ENCODE data around the gene ARHGAP21. TPM values are rescaled to one million over a fixed set of nuclear protein-coding genes. Genes with fewer than 3 reads are reported as not detected.
"Not testable (repeated sequence)": the region's sequence is repeated elsewhere in the genome, so short reads cannot be mapped to it uniquely, and the experiment has no call there.

Gene ARHGAP21
- polyA plus RNA-seq, 2 of the 4 experiments (the other 2 are of a cell fraction): 30.5 to 84.4 TPM

DNA sequence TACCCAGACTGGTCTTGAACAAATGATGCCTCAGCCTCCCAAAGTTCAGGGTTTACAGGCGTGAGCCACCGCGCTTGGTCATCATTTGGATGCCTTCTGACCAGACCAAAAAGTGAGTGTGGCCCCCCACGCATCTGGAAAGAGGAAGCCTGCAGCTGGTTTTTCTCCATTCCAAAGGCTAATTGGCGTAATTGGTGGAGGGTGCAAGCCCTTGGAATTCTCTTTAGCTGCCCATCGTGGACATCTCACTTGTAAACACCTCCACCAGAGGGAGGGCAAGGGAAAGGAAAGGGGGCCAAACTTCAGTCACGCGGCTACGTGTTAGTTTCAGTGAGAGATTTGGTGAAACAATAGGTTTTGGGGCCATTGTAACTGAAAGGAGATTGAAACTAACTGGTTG lies 4.1 kb upstream of the ARHGAP21 start:
- ChIA-PET POLR2A (interaction anchor here (0.5 kb wide), 1 partner anchor 118 kb away, joined by 8 read pairs; no protein-coding TSS in a partner anchor), CTCF (interaction anchor here (1.0 to 1.8 kb wide), 7 partner anchors 10 to 353 kb away, joined by 3 to 6 read pairs (median 3); no protein-coding TSS in a partner anchor)
- ATAC-seq: no peak
- peak in 1 of 2 experiments; percentile 37 for DNase-seq (ENCODE audit: low read depth in 1 of 2, low spot score in 1 of 2)
- Histone ChIP-seq H3K9me3 (no peaks in the 10 kb centered on the region), H3K4me1 (0 out of 3 replicates have a peak, but pooled peaks cover 8% of the 10 kb centered on the region), H3K4me3 (no peak overlapping the region), H3K4me2 (no peak overlapping the region), H3K27ac (peak overlapping the region in 1 of 2 experiments; percentile 22; a peak in 1 of 6 replicates)
- WGBS (ENCODE audit: missing lambda C conversion rate): 78% methylated on average over 9 of the region's 9 CpGs
- no peak for FAIRE-seq
- TF ChIP-seq FOSB (CRISPR knock-in tag; IDR thresholded peaks at IDR 0.05) (no peak), CHD4 (IDR thresholded peaks at IDR 0.05; ENCODE audit: borderline replicate concordance) (no peak), ZC3H11A (IDR thresholded peaks at IDR 0.05) (no peak), ESRRA (IDR thresholded peaks at IDR 0.05; ENCODE audit: borderline replicate concordance, low read length) (no peak), KDM5A (IDR thresholded peaks at IDR 0.05) (no peak), SMC3 (IDR thresholded peaks at IDR 0.05) (peak; percentile 50), RAD21 (conservative IDR thresholded peaks at IDR 0.05 in 1 of 2, IDR thresholded peaks at IDR 0.05 in 1 of 2) (peak; percentile 53 to 70), RFX5 (IDR thresholded peaks at IDR 0.05) (no peak), ZSCAN20 (CRISPR knock-in tag; IDR thresholded peaks at IDR 0.05) (no peak), ZFP36 (IDR thresholded peaks at IDR 0.05; ENCODE audit: borderline replicate concordance, partially characterized antibody) (no peak), CHD2 (IDR thresholded peaks at IDR 0.05; ENCODE audit: low read length, partially characterized antibody) (no peak), HDAC2 (IDR thresholded peaks at IDR 0.05) (no peak), MAFK (IDR thresholded peaks at IDR 0.05; ENCODE audit: partially characterized antibody) (no peak), ZNF302 (CRISPR knock-in tag; IDR thresholded peaks at IDR 0.05) (no peak), RARB (CRISPR knock-in tag; IDR thresholded peaks at IDR 0.05) (no peak)
- TF ChIP-seq, protein P1, sequence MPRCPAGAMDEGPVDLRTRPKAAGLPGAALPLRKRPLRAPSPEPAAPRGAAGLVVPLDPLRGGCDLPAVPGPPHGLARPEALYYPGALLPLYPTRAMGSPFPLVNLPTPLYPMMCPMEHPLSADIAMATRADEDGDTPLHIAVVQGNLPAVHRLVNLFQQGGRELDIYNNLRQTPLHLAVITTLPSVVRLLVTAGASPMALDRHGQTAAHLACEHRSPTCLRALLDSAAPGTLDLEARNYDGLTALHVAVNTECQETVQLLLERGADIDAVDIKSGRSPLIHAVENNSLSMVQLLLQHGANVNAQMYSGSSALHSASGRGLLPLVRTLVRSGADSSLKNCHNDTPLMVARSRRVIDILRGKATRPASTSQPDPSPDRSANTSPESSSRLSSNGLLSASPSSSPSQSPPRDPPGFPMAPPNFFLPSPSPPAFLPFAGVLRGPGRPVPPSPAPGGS (IDR thresholded peaks at IDR 0.05): no peak
- TF ChIP-seq, protein P2, sequence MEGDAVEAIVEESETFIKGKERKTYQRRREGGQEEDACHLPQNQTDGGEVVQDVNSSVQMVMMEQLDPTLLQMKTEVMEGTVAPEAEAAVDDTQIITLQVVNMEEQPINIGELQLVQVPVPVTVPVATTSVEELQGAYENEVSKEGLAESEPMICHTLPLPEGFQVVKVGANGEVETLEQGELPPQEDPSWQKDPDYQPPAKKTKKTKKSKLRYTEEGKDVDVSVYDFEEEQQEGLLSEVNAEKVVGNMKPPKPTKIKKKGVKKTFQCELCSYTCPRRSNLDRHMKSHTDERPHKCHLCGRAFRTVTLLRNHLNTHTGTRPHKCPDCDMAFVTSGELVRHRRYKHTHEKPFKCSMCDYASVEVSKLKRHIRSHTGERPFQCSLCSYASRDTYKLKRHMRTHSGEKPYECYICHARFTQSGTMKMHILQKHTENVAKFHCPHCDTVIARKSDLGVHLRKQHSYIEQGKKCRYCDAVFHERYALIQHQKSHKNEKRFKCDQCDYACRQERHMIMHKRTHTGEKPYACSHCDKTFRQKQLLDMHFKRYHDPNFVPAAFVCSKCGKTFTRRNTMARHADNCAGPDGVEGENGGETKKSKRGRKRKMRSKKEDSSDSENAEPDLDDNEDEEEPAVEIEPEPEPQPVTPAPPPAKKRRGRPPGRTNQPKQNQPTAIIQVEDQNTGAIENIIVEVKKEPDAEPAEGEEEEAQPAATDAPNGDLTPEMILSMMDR (IDR thresholded peaks at IDR 0.05): peak; percentile 23; the same call in 2 of the 3 replicates

DNA sequence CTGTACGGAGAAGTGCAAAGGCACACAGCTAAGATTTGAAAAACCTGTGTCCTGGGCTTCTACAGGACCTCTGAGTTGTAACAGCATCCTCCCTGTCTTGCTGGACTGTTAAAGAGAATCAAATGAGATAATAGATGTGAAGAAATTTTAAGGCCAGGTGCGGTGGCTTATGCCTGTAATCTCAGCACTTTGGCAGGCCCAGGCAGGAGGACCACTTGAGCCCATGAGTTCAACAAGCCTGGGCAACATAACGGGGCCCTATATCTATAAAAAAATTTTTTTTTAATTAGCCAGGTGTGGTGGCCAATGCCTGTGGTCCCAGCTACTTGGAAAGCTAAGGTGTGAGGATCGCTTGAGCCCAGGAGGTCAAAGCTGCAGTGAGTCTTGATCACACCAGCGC lies 2.9 kb upstream of the ARHGAP21 start:
- no peak overlapping the region for H3K27ac ChIP-seq
- FAIRE-seq: no peak
- no peak overlapping the region for H3K4me2 ChIP-seq
- ChIA-PET POLR2A (no interaction called here), CTCF (interaction anchor here (0.7 to 2.3 kb wide), 6 partner anchors 11 to 354 kb away, joined by 3 to 12 read pairs (median 4); no protein-coding TSS in a partner anchor)
- no peak overlapping the region for H3K4me3 ChIP-seq
- no peak for ATAC-seq
- no peaks in the 10 kb centered on the region for H3K9me3 ChIP-seq
- 88% methylated on average over 5 of the region's 5 CpGs for WGBS (ENCODE audit: missing lambda C conversion rate)
- DNase-seq (ENCODE audit: low read depth in 1 of 2, low spot score in 1 of 2): no peak
- H3K4me1 ChIP-seq: 0 out of 3 replicates have a peak, but pooled peaks cover 5% of the 10 kb centered on the region
- TF ChIP-seq EHMT2 (IDR thresholded peaks at IDR 0.05; ENCODE audit: low read depth): no peak
- no peak for TF ChIP-seq SMC3 (IDR thresholded peaks at IDR 0.05)
- TF ChIP-seq RAD21 (conservative IDR thresholded peaks at IDR 0.05 in 1 of 2, IDR thresholded peaks at IDR 0.05 in 1 of 2): no peak
- no peak for TF ChIP-seq MYC (IDR thresholded peaks at IDR 0.05; ENCODE audit: borderline replicate concordance, low read length)
- TF ChIP-seq, protein P3, sequence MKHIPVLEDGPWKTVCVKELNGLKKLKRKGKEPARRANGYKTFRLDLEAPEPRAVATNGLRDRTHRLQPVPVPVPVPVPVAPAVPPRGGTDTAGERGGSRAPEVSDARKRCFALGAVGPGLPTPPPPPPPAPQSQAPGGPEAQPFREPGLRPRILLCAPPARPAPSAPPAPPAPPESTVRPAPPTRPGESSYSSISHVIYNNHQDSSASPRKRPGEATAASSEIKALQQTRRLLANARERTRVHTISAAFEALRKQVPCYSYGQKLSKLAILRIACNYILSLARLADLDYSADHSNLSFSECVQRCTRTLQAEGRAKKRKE (CRISPR knock-in tag; IDR thresholded peaks at IDR 0.05; ENCODE audit: low read depth): no peak
- TF ChIP-seq NPAS2 (CRISPR knock-in tag; IDR thresholded peaks at IDR 0.05; ENCODE audit: borderline replicate concordance): no peak
- no peak for TF ChIP-seq KDM5A (IDR thresholded peaks at IDR 0.05)
- no peak for TF ChIP-seq HDAC2 (IDR thresholded peaks at IDR 0.05)
- no peak for TF ChIP-seq FOXS1 (CRISPR knock-in tag; IDR thresholded peaks at IDR 0.05)
- no peak for TF ChIP-seq EHF (CRISPR knock-in tag; IDR thresholded peaks at IDR 0.05)
- no peak for TF ChIP-seq RARB (CRISPR knock-in tag; IDR thresholded peaks at IDR 0.05)
- TF ChIP-seq, protein P4, sequence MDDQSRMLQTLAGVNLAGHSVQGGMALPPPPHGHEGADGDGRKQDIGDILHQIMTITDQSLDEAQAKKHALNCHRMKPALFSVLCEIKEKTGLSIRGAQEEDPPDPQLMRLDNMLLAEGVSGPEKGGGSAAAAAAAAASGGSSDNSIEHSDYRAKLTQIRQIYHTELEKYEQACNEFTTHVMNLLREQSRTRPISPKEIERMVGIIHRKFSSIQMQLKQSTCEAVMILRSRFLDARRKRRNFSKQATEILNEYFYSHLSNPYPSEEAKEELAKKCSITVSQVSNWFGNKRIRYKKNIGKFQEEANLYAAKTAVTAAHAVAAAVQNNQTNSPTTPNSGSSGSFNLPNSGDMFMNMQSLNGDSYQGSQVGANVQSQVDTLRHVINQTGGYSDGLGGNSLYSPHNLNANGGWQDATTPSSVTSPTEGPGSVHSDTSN (IDR thresholded peaks at IDR 0.05): no peak
- no peak for TF ChIP-seq CBX2 (IDR thresholded peaks at IDR 0.05; ENCODE audit: borderline replicate concordance, low read depth)
- no peak for TF ChIP-seq POLR2A (IDR thresholded peaks at IDR 0.05; ENCODE audit: low read length)
- no peak for TF ChIP-seq JUN (IDR thresholded peaks at IDR 0.05)
- TF ChIP-seq, protein P1 (IDR thresholded peaks at IDR 0.05): no peak
- no peak for TF ChIP-seq ESRRA (IDR thresholded peaks at IDR 0.05; ENCODE audit: borderline replicate concordance, low read length)

DNA sequence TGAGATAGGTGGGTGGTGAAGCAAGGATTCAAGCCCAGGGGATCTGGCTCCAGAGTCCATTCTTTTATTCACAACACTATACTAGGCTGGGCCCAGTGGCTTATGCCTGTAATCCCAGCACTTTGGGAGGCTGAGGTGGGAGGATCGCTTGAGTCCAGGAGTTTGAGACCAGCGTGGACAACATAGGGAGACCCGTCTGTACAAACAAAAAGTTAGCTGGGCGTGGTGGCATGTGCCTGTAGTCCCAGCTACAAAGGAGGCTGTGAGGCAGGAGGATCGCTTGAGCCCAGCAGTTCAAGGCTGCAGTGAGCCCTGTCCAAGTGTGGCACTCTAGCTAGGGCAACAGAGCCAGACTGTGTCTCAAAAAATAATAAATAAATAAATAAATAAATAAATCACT lies 2.3 kb upstream of the ARHGAP21 start:
- WGBS (ENCODE audit: missing lambda C conversion rate): 89% methylated on average over 5 of the region's 5 CpGs
- ChIA-PET CTCF (interaction anchor here (0.6 to 2.3 kb wide), 6 partner anchors 83 to 437 kb away, joined by 3 to 12 read pairs (median 4); no protein-coding TSS in a partner anchor), POLR2A (interaction anchor here (1.8 kb wide), 1 partner anchor 123 kb away, joined by 5 read pairs; no protein-coding TSS in a partner anchor)
- H3K4me1 ChIP-seq; DNase-seq (ENCODE audit: low read depth in 1 of 2, low spot score in 1 of 2); ATAC-seq; H3K4me2 ChIP-seq; H3K27ac ChIP-seq; H3K4me3 ChIP-seq; FAIRE-seq; H3K9me3 ChIP-seq: not testable (repeated sequence)

All from A549 (cell line).